GM23248 (cell line): ENCODE results near the gene AGFG1.

Source experiments
- EZH2 ChIP-seq: fragments of 200-600 bp; sonication (generic); IDR thresholded peaks from 2 replicates; pipeline ENCODE4 v1.6.1; 2018; ENCODE audit warnings: antibody characterized with exemption, mild to moderate bottlenecking; ENCODE audit not compliant: insufficient read depth, poor library complexity, severe bottlenecking
- EZH2phosphoT487 ChIP-seq: fragments of 200-600 bp; sonication (generic); IDR thresholded peaks from 2 replicates; pipeline ENCODE4 v1.6.1; 2018; ENCODE audit warnings: antibody characterized with exemption, moderate library complexity, mild to moderate bottlenecking, low read depth; ENCODE audit not compliant: insufficient read depth

DNA sequence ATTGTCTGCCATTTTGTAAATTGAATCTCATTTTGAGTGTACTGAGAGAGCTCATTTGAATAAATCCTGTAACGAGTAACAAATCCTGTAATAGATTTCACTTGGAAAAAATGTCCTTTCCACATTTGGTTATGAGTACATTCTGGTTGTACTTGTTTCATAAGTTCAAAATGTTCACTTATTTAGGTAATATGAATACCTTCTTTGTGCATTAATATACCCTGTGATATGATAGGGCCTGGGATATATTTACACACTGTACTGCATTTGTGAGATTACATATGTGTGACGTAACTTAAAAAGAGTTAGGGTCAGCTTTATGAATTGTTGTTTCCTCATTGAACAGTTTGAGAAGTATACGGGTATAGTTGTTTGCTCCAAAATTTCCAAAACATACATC is 16.1 kb downstream of the AGFG1 start:
- TF ChIP-seq EZH2 (no peak), EZH2phosphoT487 (no peak)
